Small intestine (tissue), 7 donors: ENCODE data around the gene CEL. TPM values are rescaled to one million over a fixed set of nuclear protein-coding genes. Genes with fewer than 3 reads are reported as not detected.

Source experiments
- DNase-seq, 2 donors: peaks; one replicate each; pipeline versions ENCODE4 v3.0.0 to v3.0.0-alpha.2; 2013
- FAIRE-seq: peaks from 2 replicates; lab custom pipeline; 2012; peaks lifted over from hg19 to GRCh38; lab: Jason Lieb, UNC
- H3K27ac ChIP-seq, 3 donors: one replicate each; pipeline ENCODE4 v1.5.1; 2013; ENCODE audit warnings: low read length in 2 of 3, mild to moderate bottlenecking in 2 of 3, control low read depth in 1 of 3, inconsistent platforms in 1 of 3, low read depth in 1 of 3, moderate library complexity in 1 of 3
- H3K27me3 ChIP-seq, 3 donors: one replicate each; pipeline ENCODE4 v1.6.1; 2013; ENCODE audit warnings: low read length in 3 of 3, inconsistent platforms in 1 of 3; ENCODE audit not compliant: control insufficient read depth in 3 of 3, insufficient read depth in 3 of 3
- H3K36me3 ChIP-seq, 3 donors: one replicate each; pipeline ENCODE4 v1.6.1; 2013; ENCODE audit warnings: low read length in 3 of 3, inconsistent platforms in 1 of 3, low read depth in 1 of 3, mild to moderate bottlenecking in 1 of 3, moderate library complexity in 1 of 3; ENCODE audit not compliant: control insufficient read depth in 3 of 3, insufficient read depth in 2 of 3
- H3K4me1 ChIP-seq, 3 donors: one replicate each; pipeline ENCODE4 v1.6.1; 2013; ENCODE audit warnings: low read length in 2 of 3, inconsistent platforms in 1 of 3, low read depth in 1 of 3, mild to moderate bottlenecking in 1 of 3, moderate library complexity in 1 of 3; ENCODE audit not compliant: control insufficient read depth in 3 of 3, insufficient read depth in 2 of 3
- H3K4me3 ChIP-seq, 3 donors: one replicate each; pipeline ENCODE4 v1.5.1; 2013; ENCODE audit warnings: low read length in 3 of 3, control low read depth in 1 of 3, inconsistent platforms in 1 of 3, low read depth in 1 of 3, mild to moderate bottlenecking in 1 of 3, moderate library complexity in 1 of 3
- H3K9me3 ChIP-seq, 2 donors: one replicate each; pipeline ENCODE4 v1.6.1; 2013; ENCODE audit warnings: low read depth in 1 of 2, low read length in 1 of 2; ENCODE audit not compliant: control insufficient read depth in 2 of 2, insufficient read depth in 1 of 2
- WGBS, 3 donors: extraction: QIAGEN DNeasy Blood & Tissue Kit; methylation state at CpG; one replicate each; pipeline ENCODE4 v1.1.7; 2013; 5-methylcytosine and 5-hydroxymethylcytosine counted together
- polyA plus RNA-seq, 4 donors: library from polyadenylated mRNA; stranded (reverse) in 3 of 4; unstranded in 1 of 4; fragments of 200-250 nt in 3 of 4; fragments of 120-200 nt in 1 of 4; gene quantifications; one replicate each; pipeline versions ENCODE4 v1.2.1 to v1.2.3, GENCODE V29; 2013
- donor health status: healthy with polysubstance abuse.
- donor health status: control.
- donor health status: control.
- donor health status: Bipolar disorder and iron deficiency.
- donor health status: healthy.

Gene CEL
- polyA plus RNA-seq, 4 donors: 2.8 to 463 (median 5.3) TPM

DNA sequence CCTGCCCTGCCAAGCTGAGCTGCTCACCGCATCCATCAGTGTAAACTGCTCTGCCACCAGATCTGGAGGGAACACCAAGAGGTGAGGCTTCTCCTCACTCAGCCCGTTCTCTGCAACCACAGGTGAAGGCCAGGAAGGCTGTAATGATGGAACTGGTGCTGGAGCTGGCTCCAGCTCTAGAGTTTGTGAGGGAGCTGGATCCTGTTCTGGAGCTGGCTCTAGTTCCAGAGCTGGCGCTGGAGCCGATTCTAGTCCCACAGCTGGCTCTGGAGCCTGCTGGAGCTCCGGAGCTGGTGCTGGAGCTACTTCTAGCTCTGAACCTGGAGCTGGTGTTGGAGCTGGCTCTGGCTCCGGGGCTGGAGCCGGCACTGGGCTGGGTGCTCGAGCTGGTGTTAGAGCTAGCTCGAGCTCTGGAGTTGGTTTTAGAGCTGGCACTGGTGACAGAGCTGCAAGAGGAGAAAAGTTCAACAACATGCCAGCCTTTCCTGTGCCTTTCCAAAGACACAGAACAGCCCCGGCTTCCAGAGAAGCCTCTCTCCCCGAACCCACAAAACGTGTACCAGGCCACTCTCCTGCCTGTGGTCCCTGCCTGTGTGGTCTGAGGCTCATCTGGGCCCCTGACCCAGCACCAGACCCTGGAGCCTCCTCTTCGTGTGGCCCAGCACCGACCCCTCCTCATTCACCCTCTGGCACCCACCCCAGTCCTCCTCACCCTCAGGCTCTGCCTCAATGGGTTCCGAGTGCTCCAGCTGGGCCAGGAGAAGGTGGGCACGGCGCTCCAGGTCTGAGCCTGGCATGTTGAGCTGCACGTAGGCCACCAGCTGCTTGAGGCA lies 46.4 kb downstream of the CEL start:
- no peak for FAIRE-seq
- peaks cover 20 to 97% (median 29%) of the 10 kb centered on the region in 3 donors for H3K36me3 ChIP-seq
- DNase-seq: no peak

DNA sequence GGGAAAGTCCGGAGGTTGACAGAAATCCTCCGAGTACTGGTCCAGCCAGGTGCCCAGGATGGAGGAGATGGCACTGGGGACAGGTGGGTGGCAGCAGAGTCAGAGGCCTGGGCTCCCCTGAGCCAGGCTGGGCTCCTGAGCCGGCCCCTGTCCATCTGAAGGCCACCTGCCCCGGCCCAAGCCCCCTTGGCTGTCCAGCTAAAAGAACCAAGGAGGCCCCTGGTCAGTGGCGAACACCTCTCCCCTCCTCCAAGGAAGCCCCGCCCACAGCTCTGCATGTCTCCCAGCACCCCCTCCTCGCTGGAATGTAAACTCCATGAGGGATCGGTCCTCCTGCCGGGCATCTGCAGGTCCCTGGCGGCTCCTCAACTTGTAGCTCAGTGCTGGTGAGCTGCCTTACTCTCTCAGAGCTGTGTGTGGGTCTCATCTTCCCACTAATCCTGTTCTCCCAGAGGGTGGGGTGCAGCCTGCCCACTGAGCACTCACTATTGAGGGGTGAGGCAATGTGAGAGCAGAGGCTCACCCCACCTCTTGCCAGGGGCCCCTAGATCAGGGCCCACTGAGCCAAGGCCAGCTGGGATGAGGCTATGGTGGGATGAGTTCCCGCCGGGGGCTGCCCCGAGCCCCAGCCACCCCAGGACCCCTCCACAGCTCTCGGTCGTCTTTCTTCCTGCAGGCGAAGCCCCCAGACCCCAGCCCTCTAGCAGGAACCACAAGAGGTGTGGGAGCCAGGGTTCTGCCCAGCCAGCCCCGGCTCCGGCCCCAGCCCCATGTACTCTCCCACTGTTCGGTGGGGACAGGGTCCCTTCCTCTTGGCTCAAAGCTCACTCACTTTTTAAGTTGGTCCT lies 47.2 kb downstream of the CEL start:
- FAIRE-seq (no peak), DNase-seq (no peak)
- Histone ChIP-seq H3K4me1 (peaks cover 0 to 21% (median 4%) of the 10 kb centered on the region in 3 donors), H3K27ac (no peak overlapping the region), H3K27me3 (no peaks in the 10 kb centered on the region), H3K9me3 (no peaks in the 10 kb centered on the region), H3K4me3 (no peak overlapping the region), H3K36me3 (peaks cover 19 to 88% (median 27%) of the 10 kb centered on the region in 3 donors)
- 94 to 95% (median 94%) methylated on average over 13 to 19 of the region's 19 CpGs for WGBS, 3 donors

More for the DNA sequence above, 46.4 kb downstream of the CEL start:
- H3K27ac ChIP-seq: no peak overlapping the region
- H3K4me1 ChIP-seq: peaks cover 0 to 17% (median 0%) of the 10 kb centered on the region in 3 donors
- H3K4me3 ChIP-seq: no peak overlapping the region
- 94 to 95% (median 94%) methylated on average over 18 of the region's 18 CpGs for WGBS, 3 donors
- H3K9me3 ChIP-seq: no peaks in the 10 kb centered on the region
- H3K27me3 ChIP-seq: no peaks in the 10 kb centered on the region

DNA sequence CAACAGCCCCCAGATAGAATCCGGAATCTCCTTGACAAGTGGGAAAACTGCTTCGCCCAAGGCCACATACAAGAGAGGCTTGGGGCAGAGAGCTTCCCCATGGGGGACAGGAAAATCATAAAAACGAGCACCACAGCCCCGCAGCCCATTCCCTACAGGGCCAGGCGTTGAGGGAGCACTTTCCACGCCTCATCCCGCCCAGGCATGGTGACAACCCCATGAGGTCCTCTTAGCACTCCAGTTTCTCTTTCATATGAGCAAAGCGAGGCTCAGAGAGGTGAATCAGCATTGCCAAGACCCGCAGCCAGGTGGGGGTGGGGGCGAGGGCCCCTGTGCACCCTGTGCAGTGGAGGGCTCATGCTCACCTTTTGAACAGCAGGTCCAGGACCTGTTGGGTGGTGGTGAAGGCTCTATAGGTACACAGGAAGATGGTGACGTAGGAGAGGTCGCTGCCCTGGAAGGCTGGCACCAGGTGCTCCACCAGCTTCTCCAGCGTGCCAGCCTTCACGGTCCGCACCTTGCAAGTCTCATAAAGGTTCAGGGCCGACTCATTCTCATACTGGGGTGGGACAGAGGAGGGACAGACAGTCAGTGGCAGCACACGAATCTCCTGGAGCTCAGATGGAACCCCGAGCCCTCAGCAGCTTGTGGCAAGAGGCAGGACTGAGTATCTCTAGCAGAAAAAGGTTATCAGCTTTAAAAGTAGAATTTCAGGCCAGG lies 48.3 kb downstream of the CEL start:
- Histone ChIP-seq H3K36me3 (peaks cover 18 to 84% (median 25%) of the 10 kb centered on the region in 3 donors), H3K27me3 (no peaks in the 10 kb centered on the region), H3K9me3 (no peaks in the 10 kb centered on the region), H3K27ac (no peak overlapping the region), H3K4me3 (no peak overlapping the region), H3K4me1 (peaks cover 4 to 32% (median 6%) of the 10 kb centered on the region in 3 donors)
- DNase-seq (no peak), FAIRE-seq (no peak)
- 92 to 93% (median 92%) methylated on average over 18 of the region's 18 CpGs for WGBS, 3 donors

DNA sequence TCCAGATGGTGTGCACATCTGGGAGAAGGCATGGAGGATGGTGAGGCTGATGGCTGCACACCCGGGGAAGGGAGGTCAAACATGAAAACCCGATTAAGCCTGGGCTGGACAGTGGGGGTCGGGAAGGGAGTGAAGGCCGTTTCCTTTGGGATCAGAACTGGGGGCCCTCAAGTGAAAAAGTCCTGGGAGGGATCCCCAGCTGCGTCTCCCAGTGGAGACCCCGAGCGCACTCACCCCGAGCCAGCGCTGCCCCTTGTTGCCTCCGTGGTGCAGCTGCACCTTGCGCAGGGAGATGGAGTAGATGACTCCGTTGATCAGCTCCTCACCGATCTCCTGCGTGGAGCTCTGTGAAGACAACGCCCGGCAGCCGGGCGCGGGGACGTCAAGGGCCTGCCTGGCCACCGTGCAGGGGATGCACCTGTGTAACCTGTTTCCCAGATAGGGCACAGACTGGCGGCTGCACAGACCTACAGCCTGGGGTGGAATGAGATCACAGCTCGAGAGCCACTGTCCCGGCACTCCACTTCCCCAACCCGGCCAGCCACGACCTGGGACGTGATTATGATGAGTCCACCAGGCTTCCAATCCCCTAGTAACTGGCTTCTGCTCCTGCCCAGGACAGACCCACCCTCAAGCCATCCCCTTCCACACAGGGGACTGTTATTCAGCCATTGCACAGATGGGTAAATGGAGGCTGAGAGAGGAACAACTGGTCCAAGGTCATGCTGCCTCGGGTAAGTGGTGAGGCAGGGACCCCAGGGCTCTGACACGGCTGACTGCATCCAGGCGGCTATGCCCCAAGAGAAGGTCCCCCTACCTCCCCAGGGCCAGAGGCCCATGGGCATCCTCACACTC lies 50.3 kb downstream of the CEL start:
- Histone ChIP-seq H3K4me1 (peaks cover 4 to 37% (median 11%) of the 10 kb centered on the region in 3 donors), H3K27ac (peak overlapping the region in 2 of 3 donors; percentile 65 to 75)

DNA sequence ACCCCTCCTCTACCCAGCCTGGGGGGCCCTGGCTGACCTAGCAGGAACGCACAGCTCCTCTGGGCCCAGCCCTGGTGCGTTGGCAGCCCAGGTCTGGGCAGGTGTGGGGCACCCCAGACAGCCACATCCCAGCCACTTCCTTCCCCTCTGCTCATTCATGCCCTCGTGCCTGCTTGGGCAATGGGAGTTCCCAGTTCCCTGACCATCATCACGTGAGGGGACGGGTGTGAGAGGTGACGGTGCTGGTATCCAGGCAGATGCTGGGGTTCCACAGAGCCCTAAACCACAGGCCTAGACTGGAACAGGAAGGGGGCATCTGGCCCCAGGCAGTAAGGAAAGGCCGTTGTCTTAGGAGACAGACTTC lies 50.9 kb downstream of the CEL start:
- 46 to 71% (median 62%) methylated on average over 7 of the region's 7 CpGs for WGBS, 3 donors
- Histone ChIP-seq H3K36me3 (peaks cover 11 to 86% (median 12%) of the 10 kb centered on the region in 3 donors), H3K4me3 (no peak overlapping the region), H3K4me1 (peaks cover 8 to 37% (median 16%) of the 10 kb centered on the region in 3 donors), H3K9me3 (no peaks in the 10 kb centered on the region), H3K27me3 (no peaks in the 10 kb centered on the region), H3K27ac (peak overlapping the region in 2 of 3 donors; percentile 65 to 75)
- no peak for FAIRE-seq
- no peak for DNase-seq

More for the DNA sequence above, 50.3 kb downstream of the CEL start:
- WGBS, 3 donors: 88 to 92% (median 90%) methylated on average over 30 of the region's 30 CpGs
- DNase-seq (no peak), FAIRE-seq (no peak)
- Histone ChIP-seq H3K36me3 (peaks cover 15 to 86% (median 18%) of the 10 kb centered on the region in 3 donors), H3K4me3 (no peak overlapping the region), H3K27me3 (no peaks in the 10 kb centered on the region), H3K9me3 (no peaks in the 10 kb centered on the region)

DNA sequence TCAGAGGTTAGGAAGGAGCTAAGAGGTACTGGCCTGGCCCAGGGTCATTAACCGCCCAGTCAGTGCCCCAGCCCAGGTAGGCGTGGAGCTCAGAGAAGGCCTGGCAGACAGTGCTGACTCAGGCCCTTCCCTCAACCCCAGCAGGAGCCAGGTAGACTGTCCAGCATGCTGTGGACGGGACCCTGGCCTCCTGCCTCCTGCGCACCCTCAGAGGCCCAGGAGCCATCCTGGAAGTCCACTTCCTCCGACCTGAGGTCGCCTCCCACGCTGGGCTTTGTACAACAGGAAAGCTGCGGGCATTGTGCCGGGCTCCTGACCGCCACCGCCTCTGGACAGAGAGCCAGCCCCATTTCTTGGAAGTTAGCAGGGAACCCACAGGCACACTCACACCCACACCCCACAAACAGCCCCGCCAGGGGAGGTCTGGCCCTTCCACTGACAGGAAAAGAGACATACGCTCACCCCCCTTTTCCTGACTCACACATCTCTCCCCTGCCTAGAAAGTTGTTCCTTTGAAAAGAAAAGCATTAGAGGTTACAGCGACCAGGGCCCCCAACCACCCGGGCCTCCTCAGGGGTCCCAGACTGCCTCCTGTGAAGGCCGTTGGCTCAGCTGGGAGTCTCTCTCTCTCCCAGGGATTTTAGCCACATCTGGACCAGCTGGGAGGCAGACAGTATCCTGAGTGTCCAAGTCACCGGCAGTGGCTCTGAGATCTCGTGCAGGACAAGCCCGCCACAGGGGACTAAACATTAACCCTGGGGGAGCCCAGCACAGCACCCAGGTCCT lies 51.6 kb downstream of the CEL start:
- WGBS, 3 donors: 66 to 84% (median 81%) methylated on average over 19 of the region's 19 CpGs
- Histone ChIP-seq H3K27me3 (no peaks in the 10 kb centered on the region), H3K4me1 (peaks cover 9 to 38% (median 20%) of the 10 kb centered on the region in 3 donors), H3K4me3 (no peak overlapping the region), H3K27ac (peak overlapping the region; percentile 39 to 75 (median 65)), H3K36me3 (peaks cover 5 to 84% (median 7%) of the 10 kb centered on the region in 3 donors), H3K9me3 (no peaks in the 10 kb centered on the region)
- FAIRE-seq (no peak), DNase-seq (peak in 1 of 2 donors; percentile 78)
